ENCODE measurements around the gene TVP23A. TPM values are rescaled to one million over a fixed set of nuclear protein-coding genes. Genes with fewer than 3 reads are reported as not detected.

TVP23A gene
- polyA plus RNA-seq, 1 of the 3 experiments (the other 2 are of a cell fraction): 0.35 TPM

GRCh38 chr16:10862438-10862837 lies 43.8 kb upstream of the TVP23A start:
- 23% methylated on average over 2 of the region's 2 CpGs for WGBS (ENCODE audit: low lambda C conversion rate)
- peaks cover 0 to 9% of the 10 kb centered on the region in 2 experiments; a peak in 2 of 4 replicates for H3K4me1 ChIP-seq (ENCODE audit: control insufficient read depth in 1 of 2, insufficient read depth in 2 of 2, low read depth in 1 of 2, low read length in 1 of 2)
- H3K9me2 ChIP-seq: no peaks in the 10 kb centered on the region
- 0 out of 2 replicates have a peak overlapping the region, but pooled peaks have one; percentile 36 for H3K4me2 ChIP-seq
- TF ChIP-seq MEF2A (IDR thresholded peaks at IDR 0.05; ENCODE audit: borderline replicate concordance, low read depth) (0 out of 2 replicates have a peak, but pooled peaks have one; percentile 19), CHD2 (IDR thresholded peaks at IDR 0.05; ENCODE audit: low read length, partially characterized antibody) (no peak), YY1 (IDR thresholded peaks at IDR 0.05; ENCODE audit: low read depth) (no peak), JUND (IDR thresholded peaks at IDR 0.05) (peak; percentile 70), ELF1 (IDR thresholded peaks at IDR 0.05) (no peak), USF2 (IDR thresholded peaks at IDR 0.05; ENCODE audit: borderline replicate concordance, low read depth, low read length) (no peak), PBX3 (IDR thresholded peaks at IDR 0.05) (peak; percentile 91), FOSL2 (IDR thresholded peaks at IDR 0.05; ENCODE audit: borderline replicate concordance, low read depth) (peak; percentile 73), POLR2AphosphoS5 (IDR thresholded peaks at IDR 0.05; ENCODE audit: low read depth, low read length) (no peak), SMC3 (IDR thresholded peaks at IDR 0.05; ENCODE audit: low read depth, low read length) (no peak), FOXM1 (IDR thresholded peaks at IDR 0.05; ENCODE audit: low read depth) (no peak), TCF12 (IDR thresholded peaks at IDR 0.05) (peak; percentile 73), EP300 (IDR thresholded peaks at IDR 0.05; ENCODE audit: borderline replicate concordance in 1 of 2, low read depth in 1 of 2, low read length in 1 of 2) (peak in 1 of 2 experiments; percentile 69; a peak in 1 of 4 replicates), GATA2 (CRISPR knock-in tag; IDR thresholded peaks at IDR 0.05) (no peak), NFIC (IDR thresholded peaks at IDR 0.05; ENCODE audit: borderline replicate concordance) (peak; percentile 85)
- TF ChIP-seq, protein P1, sequence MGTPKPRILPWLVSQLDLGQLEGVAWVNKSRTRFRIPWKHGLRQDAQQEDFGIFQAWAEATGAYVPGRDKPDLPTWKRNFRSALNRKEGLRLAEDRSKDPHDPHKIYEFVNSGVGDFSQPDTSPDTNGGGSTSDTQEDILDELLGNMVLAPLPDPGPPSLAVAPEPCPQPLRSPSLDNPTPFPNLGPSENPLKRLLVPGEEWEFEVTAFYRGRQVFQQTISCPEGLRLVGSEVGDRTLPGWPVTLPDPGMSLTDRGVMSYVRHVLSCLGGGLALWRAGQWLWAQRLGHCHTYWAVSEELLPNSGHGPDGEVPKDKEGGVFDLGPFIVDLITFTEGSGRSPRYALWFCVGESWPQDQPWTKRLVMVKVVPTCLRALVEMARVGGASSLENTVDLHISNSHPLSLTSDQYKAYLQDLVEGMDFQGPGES (IDR thresholded peaks at IDR 0.05; ENCODE audit: low read depth, low read length): no peak
- TF ChIP-seq, protein P2, sequence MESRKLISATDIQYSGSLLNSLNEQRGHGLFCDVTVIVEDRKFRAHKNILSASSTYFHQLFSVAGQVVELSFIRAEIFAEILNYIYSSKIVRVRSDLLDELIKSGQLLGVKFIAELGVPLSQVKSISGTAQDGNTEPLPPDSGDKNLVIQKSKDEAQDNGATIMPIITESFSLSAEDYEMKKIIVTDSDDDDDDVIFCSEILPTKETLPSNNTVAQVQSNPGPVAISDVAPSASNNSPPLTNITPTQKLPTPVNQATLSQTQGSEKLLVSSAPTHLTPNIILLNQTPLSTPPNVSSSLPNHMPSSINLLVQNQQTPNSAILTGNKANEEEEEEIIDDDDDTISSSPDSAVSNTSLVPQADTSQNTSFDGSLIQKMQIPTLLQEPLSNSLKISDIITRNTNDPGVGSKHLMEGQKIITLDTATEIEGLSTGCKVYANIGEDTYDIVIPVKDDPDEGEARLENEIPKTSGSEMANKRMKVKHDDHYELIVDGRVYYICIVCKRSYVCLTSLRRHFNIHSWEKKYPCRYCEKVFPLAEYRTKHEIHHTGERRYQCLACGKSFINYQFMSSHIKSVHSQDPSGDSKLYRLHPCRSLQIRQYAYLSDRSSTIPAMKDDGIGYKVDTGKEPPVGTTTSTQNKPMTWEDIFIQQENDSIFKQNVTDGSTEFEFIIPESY (IDR thresholded peaks at IDR 0.05; ENCODE audit: borderline replicate concordance, low read depth): 0 out of 2 replicates have a peak, but pooled peaks have one; percentile 27
- TF ChIP-seq, protein P3, sequence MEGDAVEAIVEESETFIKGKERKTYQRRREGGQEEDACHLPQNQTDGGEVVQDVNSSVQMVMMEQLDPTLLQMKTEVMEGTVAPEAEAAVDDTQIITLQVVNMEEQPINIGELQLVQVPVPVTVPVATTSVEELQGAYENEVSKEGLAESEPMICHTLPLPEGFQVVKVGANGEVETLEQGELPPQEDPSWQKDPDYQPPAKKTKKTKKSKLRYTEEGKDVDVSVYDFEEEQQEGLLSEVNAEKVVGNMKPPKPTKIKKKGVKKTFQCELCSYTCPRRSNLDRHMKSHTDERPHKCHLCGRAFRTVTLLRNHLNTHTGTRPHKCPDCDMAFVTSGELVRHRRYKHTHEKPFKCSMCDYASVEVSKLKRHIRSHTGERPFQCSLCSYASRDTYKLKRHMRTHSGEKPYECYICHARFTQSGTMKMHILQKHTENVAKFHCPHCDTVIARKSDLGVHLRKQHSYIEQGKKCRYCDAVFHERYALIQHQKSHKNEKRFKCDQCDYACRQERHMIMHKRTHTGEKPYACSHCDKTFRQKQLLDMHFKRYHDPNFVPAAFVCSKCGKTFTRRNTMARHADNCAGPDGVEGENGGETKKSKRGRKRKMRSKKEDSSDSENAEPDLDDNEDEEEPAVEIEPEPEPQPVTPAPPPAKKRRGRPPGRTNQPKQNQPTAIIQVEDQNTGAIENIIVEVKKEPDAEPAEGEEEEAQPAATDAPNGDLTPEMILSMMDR (IDR thresholded peaks at IDR 0.05): no peak
- TF ChIP-seq, protein P4, sequence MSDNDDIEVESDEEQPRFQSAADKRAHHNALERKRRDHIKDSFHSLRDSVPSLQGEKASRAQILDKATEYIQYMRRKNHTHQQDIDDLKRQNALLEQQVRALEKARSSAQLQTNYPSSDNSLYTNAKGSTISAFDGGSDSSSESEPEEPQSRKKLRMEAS (IDR thresholded peaks at IDR 0.05; ENCODE audit: low read depth): peak; percentile 66
- H3K27me3 ChIP-seq (ENCODE audit: insufficient read depth): no peaks in the 10 kb centered on the region
- ChIA-PET POLR2A (no interaction called here), CTCF (no interaction called here)
- H3K4me3 ChIP-seq (ENCODE audit: low read depth in 2 of 2, low read length in 1 of 2): no peak overlapping the region
- no peaks in the 10 kb centered on the region for H4K20me1 ChIP-seq (ENCODE audit: insufficient read depth)
- no peak overlapping the region for H3K27ac ChIP-seq (ENCODE audit: low read depth in 2 of 2, low read length in 1 of 2)
- no peak overlapping the region for H3K9ac ChIP-seq
- H3K9me3 ChIP-seq: no peaks in the 10 kb centered on the region
- H3K79me2 ChIP-seq (ENCODE audit: insufficient read depth): no peaks in the 10 kb centered on the region
- no peak for DNase-seq
- H3F3A ChIP-seq (replicated peaks; ENCODE audit: insufficient read depth): peaks cover 10% of the 10 kb centered on the region
- H3K36me3 ChIP-seq (replicated peaks in 1 of 2; ENCODE audit: control insufficient read depth in 1 of 2, insufficient read depth in 2 of 2, low read length in 1 of 2): no peaks in the 10 kb centered on the region
- no peak overlapping the region for H2AFZ ChIP-seq (ENCODE audit: low read depth)
